Nephron progenitor cell (in vitro differentiated cells): ENCODE data around the gene IQUB.
A peak's percentile ranks its signal among the peaks of the same experiment; 100 is the strongest.

Experiments
- DNase-seq: peaks from one replicate; pipeline ENCODE4 v3.0.0; 2021
- H3K27ac Mint-ChIP-seq: 2 replicates; pipeline ENCODE4 v1.8.0; 2021; ENCODE audit warnings: mild to moderate bottlenecking, moderate library complexity, mixed read lengths
- H3K27me3 Mint-ChIP-seq: 2 replicates; pipeline ENCODE4 v1.8.0; 2021; ENCODE audit warnings: mild to moderate bottlenecking, low read depth, mixed read lengths; ENCODE audit not compliant: poor library complexity
- H3K36me3 Mint-ChIP-seq: 2 replicates; pipeline ENCODE4 v1.8.0; 2021; ENCODE audit warnings: low read depth, mixed read lengths
- H3K4me1 Mint-ChIP-seq: 2 replicates; pipeline ENCODE4 v1.8.0; 2021; ENCODE audit warnings: mixed read lengths
- H3K4me3 Mint-ChIP-seq: 2 replicates; pipeline ENCODE4 v1.8.0; 2021; ENCODE audit warnings: mild to moderate bottlenecking, moderate library complexity, mixed read lengths
- H3K9me3 Mint-ChIP-seq: 2 replicates; pipeline ENCODE4 v1.8.0; 2021; ENCODE audit warnings: mild to moderate bottlenecking, moderate library complexity, mixed read lengths
- TF ChIP-seq, protein P1 (sequence below): fragments of 200-600 bp; sonication (generic); IDR thresholded peaks from 2 replicates; pipeline ENCODE4 v1.5.0; 2021; ENCODE audit warnings: antibody characterized with exemption

The IQUB gene

GRCh38 chr7:123534383-123535260 is at the start of gene IQUB:
IQUB (minus strand) TSS chr7:123534595; CDS start chr7:123512340, 22,255 bp downstream.
- no peaks in the 10 kb centered on the region for H3K36me3 Mint-ChIP-seq
- TF ChIP-seq, protein P1, sequence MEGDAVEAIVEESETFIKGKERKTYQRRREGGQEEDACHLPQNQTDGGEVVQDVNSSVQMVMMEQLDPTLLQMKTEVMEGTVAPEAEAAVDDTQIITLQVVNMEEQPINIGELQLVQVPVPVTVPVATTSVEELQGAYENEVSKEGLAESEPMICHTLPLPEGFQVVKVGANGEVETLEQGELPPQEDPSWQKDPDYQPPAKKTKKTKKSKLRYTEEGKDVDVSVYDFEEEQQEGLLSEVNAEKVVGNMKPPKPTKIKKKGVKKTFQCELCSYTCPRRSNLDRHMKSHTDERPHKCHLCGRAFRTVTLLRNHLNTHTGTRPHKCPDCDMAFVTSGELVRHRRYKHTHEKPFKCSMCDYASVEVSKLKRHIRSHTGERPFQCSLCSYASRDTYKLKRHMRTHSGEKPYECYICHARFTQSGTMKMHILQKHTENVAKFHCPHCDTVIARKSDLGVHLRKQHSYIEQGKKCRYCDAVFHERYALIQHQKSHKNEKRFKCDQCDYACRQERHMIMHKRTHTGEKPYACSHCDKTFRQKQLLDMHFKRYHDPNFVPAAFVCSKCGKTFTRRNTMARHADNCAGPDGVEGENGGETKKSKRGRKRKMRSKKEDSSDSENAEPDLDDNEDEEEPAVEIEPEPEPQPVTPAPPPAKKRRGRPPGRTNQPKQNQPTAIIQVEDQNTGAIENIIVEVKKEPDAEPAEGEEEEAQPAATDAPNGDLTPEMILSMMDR: no peak
- H3K9me3 Mint-ChIP-seq: no peaks in the 10 kb centered on the region
- peak within 1 kb of the TSS; percentile 93 for H3K27ac Mint-ChIP-seq
- peak; percentile 99 for DNase-seq
- peak within 1 kb of the TSS; percentile 88 for H3K4me3 Mint-ChIP-seq
- peaks cover 16% of the 10 kb centered on the region for H3K27me3 Mint-ChIP-seq
- H3K4me1 Mint-ChIP-seq: peaks cover 22% of the 10 kb centered on the region

GRCh38 chr7:123583821-123584220 is 49.4 kb upstream of the IQUB start:
- Mint-ChIP-seq H3K36me3 (no peaks in the 10 kb centered on the region), H3K4me1 (peaks cover 4% of the 10 kb centered on the region), H3K27me3 (peaks cover 19% of the 10 kb centered on the region), H3K4me3 (no peak overlapping the region), H3K27ac (no peak overlapping the region), H3K9me3 (no peaks in the 10 kb centered on the region)
- no peak for DNase-seq
- TF ChIP-seq, protein P1: no peak

- no peak overlapping the region for H3K4me3 Mint-ChIP-seq
- peaks cover 15% of the 10 kb centered on the region for H3K27me3 Mint-ChIP-seq
- no peak for DNase-seq
- no peak overlapping the region for H3K27ac Mint-ChIP-seq
- H3K36me3 Mint-ChIP-seq: no peaks in the 10 kb centered on the region
- no peaks in the 10 kb centered on the region for H3K9me3 Mint-ChIP-seq
- H3K4me1 Mint-ChIP-seq: peaks cover 4% of the 10 kb centered on the region
- TF ChIP-seq, protein P1: no peak
Observed at GRCh38 chr7:123581162-123581459, 46.7 kb upstream of the IQUB start.

- no peak overlapping the region for H3K27ac Mint-ChIP-seq
- H3K36me3 Mint-ChIP-seq: no peaks in the 10 kb centered on the region
- DNase-seq: peak; percentile 11
- H3K9me3 Mint-ChIP-seq: no peaks in the 10 kb centered on the region
- H3K4me3 Mint-ChIP-seq: no peak overlapping the region
- H3K4me1 Mint-ChIP-seq: peaks cover 4% of the 10 kb centered on the region
- H3K27me3 Mint-ChIP-seq: peaks cover 15% of the 10 kb centered on the region
- TF ChIP-seq, protein P1: peak; percentile 63
Observed at GRCh38 chr7:123580406-123581161, 46.2 kb upstream of the IQUB start.

DNA sequence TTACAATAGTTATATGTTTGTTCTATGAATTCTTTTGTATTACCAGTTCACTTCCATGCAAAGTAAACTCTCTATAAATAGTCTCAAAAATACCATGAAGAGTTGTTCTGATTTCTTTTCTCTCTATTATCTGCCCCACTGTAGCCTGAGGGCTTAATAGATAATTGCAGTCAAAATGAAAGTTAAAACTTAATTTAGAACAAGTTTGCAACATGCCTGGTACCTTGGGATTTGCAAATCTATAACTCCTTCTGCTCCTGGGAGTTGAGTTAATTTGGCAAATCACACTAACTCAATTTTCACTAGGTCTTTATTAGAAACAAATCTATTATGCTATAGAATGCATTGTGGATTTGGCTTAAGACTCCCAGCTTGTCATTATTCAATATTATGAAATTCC is 45.0 kb upstream of the IQUB start:
- H3K4me1 Mint-ChIP-seq: peaks cover 4% of the 10 kb centered on the region
- H3K4me3 Mint-ChIP-seq: no peak overlapping the region
- no peaks in the 10 kb centered on the region for H3K9me3 Mint-ChIP-seq
- H3K27me3 Mint-ChIP-seq: peaks cover 15% of the 10 kb centered on the region
- TF ChIP-seq, protein P1: no peak
- no peaks in the 10 kb centered on the region for H3K36me3 Mint-ChIP-seq
- DNase-seq: no peak
- H3K27ac Mint-ChIP-seq: no peak overlapping the region
